GM12801 (cell line): ENCODE measurements around the gene KYNU.

Source experiments
- TF ChIP-seq, protein P1 (sequence below): IDR thresholded peaks from one replicate; pipeline ENCODE4 v1.5.1; 2011; ENCODE audit warnings: control low read depth; ENCODE audit not compliant: insufficient read length; ENCODE audit errors: extremely low read depth

The KYNU gene

GRCh38 chr2:143051465-143051864, 174.0 kb downstream of the KYNU start:
- TF ChIP-seq, protein P1, sequence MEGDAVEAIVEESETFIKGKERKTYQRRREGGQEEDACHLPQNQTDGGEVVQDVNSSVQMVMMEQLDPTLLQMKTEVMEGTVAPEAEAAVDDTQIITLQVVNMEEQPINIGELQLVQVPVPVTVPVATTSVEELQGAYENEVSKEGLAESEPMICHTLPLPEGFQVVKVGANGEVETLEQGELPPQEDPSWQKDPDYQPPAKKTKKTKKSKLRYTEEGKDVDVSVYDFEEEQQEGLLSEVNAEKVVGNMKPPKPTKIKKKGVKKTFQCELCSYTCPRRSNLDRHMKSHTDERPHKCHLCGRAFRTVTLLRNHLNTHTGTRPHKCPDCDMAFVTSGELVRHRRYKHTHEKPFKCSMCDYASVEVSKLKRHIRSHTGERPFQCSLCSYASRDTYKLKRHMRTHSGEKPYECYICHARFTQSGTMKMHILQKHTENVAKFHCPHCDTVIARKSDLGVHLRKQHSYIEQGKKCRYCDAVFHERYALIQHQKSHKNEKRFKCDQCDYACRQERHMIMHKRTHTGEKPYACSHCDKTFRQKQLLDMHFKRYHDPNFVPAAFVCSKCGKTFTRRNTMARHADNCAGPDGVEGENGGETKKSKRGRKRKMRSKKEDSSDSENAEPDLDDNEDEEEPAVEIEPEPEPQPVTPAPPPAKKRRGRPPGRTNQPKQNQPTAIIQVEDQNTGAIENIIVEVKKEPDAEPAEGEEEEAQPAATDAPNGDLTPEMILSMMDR = no peak

GRCh38 chr2:143056550-143056949, 179.1 kb downstream of the KYNU start:
- TF ChIP-seq, protein P1 = no peak

- TF ChIP-seq, protein P1 = no peak
Measured at GRCh38 chr2:143058851-143059250, 181.4 kb downstream of the KYNU start.

- TF ChIP-seq, protein P1 = no peak
Measured at GRCh38 chr2:143063612-143064200, 186.2 kb downstream of the KYNU start.

DNA sequence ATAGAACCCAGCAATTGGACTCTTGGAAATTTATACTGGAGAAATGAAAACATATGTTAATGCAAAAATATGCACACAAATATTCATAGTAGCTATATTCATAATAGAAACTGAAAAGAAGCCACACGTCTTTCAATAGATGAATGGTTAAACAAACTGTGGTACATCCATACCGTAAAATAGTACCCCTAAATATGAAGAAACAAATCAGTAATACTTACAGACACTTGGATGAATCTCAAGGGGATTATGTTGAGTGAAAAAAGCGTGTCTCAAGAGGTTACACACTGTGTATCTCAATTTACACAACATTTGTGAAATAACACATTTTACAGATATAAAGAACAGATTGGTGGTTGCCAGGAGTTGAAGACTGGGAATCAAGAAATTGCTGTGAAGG, 190.6 kb downstream of the KYNU start:
- TF ChIP-seq, protein P1 = no peak

DNA sequence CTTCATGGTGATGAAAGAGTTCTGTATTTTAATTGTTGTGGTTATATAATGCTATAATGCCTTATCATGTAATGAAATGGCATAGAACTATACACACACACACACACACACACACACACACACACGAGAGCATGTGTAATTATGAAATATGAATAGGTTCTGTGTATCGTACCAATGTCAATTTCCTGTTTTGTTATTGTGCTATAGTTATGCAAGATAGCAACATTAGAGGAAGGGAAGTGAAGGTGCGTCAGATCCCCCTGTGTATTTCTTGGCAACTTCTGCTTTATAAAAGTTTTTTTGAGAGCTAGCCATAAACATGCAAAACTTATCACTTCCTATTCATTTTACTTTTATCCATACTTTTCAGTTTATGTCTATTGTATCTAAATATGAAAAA, 191.0 kb downstream of the KYNU start:
- TF ChIP-seq, protein P1 = no peak

GRCh38 chr2:143070704-143071103, 193.2 kb downstream of the KYNU start:
- TF ChIP-seq, protein P1 = no peak
